GM18505 (cell line): ENCODE measurements around the gene TRIM45.
"Not testable (repeated sequence)": the region's sequence is repeated elsewhere in the genome, so short reads cannot be mapped to it uniquely, and the experiment has no call there.

ENCODE experiments used
- ATAC-seq: cut with Tn5 transposase; IDR thresholded peaks from one replicate; pipeline ENCODE4 v1.9.1; 2021; ENCODE audit not compliant: unreplicated experiment
- POLR2A ChIP-seq: IDR thresholded peaks from 4 replicates; pipeline ENCODE4 v1.6.1; 2011; ENCODE audit warnings: borderline replicate concordance; ENCODE audit not compliant: insufficient read depth, insufficient read length; ENCODE audit errors: extremely low read depth

The TRIM45 gene, protein sequence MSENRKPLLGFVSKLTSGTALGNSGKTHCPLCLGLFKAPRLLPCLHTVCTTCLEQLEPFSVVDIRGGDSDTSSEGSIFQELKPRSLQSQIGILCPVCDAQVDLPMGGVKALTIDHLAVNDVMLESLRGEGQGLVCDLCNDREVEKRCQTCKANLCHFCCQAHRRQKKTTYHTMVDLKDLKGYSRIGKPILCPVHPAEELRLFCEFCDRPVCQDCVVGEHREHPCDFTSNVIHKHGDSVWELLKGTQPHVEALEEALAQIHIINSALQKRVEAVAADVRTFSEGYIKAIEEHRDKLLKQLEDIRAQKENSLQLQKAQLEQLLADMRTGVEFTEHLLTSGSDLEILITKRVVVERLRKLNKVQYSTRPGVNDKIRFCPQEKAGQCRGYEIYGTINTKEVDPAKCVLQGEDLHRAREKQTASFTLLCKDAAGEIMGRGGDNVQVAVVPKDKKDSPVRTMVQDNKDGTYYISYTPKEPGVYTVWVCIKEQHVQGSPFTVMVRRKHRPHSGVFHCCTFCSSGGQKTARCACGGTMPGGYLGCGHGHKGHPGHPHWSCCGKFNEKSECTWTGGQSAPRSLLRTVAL

DNA sequence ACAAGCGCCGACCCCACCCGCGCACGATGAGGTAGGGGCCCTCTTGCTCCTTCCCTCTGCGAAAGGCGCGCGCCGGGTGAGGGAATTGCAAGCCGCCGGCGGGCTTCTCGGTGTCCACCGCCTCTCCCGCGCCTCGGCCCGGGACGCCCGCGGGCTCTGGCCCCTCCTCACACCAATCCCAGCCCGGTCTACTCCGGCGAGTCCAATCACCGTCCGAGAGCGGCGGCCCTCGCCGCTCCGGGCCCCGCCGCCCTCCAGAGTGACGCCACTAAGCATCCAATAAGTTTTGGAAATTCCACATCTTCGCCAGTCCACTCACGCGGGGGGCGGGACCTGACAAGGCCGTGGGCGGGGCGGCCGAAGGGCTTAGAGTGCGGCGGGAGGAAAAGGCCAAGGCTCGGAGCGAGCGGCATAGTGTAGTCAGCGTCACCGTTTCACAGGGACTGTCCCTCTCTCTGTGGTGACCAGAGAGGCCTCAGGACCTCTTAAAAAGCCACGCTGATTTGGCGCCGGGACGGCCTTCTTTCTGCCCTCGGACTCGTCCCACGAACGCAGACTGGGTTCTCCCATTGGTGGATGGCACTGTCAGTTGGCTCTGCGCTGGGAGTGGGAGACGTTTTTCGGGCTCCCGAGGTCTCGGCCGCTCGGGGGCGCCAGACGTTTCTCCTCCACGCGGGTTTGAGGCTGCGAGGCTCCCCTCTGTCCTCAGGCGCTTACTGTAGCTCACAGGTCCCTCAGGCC lies at the start of gene TRIM45:
Gene TRIM45 (minus strand): TSS at position 161 of the 741 bp plus-strand sequence. CDS start 548 bp downstream, outside the sequence.
- peak; percentile 82 for ATAC-seq
- peak; percentile 45 for TF ChIP-seq POLR2A

DNA sequence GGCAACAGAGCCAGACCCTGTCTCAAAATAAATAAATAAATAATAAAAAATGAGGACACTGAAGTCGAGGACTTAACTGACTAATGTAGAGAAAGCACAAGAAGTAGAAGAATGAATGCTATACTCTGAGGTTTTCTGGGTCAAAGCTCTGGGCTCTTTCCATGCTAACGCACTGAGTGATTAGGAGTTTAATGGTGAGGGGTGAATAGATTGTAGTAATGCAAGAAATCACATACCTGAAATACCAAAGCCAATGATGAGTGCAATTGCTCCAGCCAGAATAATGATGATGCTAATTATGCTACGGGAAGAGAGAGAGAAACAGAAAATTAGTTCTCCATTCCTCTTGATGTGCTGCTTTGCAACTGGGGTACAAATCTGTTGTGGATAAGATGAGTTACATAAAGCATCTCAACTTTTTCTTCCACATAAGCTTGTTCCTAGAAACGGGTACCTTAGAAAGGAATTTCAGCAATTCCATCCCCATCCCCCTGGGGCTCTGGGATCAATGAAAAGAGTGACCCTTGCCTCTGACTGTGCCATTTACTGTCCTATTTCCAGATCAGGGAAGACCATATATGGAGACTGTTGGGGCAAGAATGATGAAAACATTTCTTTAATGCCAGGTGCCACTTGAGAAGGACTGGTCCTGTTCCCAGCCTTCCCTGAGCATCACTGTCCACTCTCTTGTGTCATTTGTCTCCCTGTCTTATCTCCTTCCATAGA lies 48.5 kb upstream of the TRIM45 start:
- ATAC-seq = no peak
- no peak for TF ChIP-seq POLR2A

DNA sequence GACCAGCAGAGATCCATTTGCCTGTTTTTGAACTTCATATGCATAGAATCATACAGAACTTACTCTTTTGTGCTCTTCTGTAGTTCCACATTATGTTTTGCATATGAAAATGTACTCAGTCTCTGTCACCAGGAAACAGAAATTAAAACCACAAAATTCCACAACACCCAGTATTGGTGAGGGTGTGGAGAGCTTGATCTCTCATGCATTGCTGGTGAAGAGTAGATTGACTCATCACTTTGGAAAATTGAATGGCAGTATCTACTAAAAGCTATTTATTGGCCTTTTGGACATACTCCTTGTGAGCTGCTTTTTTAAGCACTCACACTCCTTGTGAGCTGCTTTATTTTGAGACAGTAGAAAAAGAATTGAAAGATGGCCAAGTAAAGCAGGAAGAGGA lies 45.9 kb upstream of the TRIM45 start:
- no peak for TF ChIP-seq POLR2A
- no peak for ATAC-seq

DNA sequence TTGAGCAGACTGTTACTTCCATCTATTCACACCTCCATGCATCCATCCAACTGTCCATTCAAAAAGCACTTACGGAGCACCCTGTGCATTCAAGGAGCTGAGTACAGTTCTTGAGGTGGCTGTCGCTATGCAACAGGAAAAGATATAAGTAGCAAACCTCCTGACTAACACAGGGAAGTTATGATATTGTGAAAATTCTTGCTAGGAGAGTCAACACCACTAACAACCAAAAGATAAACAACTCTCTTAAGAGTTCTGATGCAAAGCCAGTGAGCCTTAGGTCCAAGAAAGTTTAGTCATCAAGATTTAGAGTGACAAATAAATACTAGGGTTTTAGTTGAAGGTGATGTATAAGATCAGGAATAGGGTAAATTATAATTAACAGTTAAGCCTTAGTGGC lies 44.5 kb upstream of the TRIM45 start:
- TF ChIP-seq POLR2A = no peak
- ATAC-seq = no peak

DNA sequence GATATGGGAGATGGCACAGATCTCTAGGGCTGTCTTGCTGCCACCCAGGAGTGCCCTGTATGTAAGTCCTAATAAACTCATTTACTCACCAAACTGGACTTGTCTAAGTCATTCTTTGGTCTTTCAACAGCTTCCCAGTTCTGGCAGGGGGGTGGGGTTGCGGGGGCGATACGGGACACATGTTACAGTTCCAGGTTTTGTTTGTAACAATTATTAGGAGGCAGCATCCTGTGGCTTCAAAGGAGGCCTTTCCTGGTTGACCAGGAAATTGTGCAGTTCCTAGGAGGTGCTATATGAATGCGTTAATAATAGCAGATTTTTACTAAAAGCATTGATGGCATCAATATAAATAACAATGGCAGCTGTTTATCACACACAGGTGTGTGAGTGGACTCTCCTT lies 42.7 kb upstream of the TRIM45 start:
- no peak for ATAC-seq
- no peak for TF ChIP-seq POLR2A

DNA sequence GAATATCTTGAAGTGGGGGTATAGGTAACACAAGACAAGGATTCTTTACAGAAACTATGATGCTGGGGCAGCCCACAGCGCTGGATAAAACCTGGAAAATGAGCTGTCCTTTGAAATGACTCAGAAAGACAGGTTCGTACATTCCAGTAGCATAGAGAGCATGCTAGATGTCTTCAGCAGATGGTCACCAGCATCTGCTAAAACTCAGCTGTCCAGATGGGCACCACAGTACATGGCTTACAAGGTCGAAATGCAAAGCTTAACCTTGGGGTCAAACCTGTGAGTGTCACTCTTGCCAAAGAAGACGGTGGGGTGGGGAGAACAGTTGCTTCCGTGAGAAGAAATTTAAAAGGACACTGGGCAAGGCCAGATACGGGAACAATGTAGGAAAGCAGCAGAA lies 41.3 kb upstream of the TRIM45 start:
- no peak for TF ChIP-seq POLR2A
- no peak for ATAC-seq

DNA sequence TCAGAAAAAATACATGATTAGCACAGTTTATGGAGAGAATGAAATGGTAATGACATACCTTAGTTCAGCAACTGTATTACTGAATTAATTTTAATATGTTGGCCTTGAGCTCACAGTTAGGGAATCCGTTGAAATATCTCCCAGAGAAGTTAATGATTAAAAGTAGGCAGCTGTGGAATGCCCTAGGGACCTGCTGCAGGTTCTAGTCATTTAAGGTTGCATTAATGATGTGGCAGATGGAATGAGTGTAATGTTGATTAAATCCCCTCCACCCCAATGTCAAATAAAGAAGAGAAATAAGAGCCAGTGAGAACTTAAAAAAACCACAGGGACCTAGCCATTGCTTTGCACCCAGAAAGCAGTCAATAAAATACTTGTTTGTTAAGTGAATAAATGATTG lies 40.3 kb upstream of the TRIM45 start:
- TF ChIP-seq POLR2A = no peak
- ATAC-seq = no peak

DNA sequence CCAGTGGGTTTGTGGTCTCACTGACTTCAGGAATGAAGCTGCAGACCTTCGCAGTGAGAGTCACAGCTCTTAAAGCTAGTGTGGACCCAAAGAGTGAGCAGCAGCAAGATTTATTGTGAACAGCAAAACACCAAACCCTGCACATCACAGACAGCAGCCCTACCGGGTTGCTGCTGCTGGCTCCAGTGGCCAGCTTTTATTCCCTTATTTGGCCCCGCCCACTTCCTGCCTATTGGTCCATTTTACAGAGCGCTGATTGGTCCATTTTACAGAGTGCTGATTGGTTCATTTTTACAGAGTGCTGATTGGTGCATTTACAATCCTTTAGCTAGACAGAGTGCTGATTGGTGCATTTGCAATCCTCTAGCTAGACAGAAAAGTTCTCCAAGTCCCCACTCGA lies 29.8 kb upstream of the TRIM45 start:
- not testable (repeated sequence) for ATAC-seq

DNA sequence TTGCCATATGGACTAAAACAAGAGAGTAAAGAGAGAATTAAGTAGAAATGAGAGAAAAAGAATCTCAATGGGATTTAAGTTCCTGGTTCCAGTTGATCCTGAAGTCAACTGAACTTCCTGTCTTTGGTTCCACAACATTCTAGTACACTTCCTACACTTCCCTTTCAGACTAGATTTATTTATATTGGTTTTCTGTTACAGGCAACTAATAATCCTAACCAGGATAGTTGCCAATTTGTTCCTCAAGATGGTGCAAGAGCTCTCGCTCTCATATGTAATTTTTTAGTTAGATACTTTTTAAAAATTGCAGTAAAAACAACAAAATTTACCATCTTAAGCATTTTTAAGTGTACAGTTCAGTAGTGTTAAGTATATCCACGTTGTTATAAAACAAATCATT lies 28.8 kb upstream of the TRIM45 start:
- no peak for ATAC-seq
- no peak for TF ChIP-seq POLR2A

DNA sequence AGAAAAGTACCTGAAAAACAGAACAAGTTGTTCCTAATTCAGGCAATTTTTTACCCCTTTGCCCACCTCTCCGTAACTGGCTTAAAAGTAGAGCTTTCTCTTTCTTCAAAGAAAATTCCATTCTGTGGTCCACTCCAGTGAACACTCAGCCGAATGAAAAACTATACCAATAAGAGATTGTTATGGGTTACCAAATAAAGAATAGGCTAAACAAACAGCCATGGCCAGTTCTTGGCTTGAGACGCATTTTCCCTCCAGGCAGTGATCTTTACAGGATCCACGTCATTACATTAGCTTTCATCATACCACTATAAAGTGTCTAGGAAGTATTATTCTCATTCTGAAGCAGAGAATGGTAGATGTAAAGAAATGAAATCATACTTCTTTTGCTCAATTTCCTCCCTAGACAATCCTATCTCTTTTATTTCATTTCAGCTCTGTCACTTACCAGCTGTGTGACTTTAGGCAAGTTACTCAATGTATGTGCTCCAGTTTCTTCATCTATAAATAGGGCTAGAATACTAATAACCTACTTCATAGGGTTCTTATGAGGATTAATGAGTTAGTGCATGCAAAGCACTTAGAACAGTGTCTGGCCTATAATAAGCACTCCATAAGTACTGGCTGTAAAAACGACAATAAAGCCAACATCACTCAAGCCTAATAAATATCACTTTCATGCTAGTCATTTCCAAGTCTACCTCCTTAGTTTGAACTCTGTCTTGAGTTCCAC lies 26.5 kb upstream of the TRIM45 start:
- no peak for ATAC-seq
- TF ChIP-seq POLR2A = no peak

DNA sequence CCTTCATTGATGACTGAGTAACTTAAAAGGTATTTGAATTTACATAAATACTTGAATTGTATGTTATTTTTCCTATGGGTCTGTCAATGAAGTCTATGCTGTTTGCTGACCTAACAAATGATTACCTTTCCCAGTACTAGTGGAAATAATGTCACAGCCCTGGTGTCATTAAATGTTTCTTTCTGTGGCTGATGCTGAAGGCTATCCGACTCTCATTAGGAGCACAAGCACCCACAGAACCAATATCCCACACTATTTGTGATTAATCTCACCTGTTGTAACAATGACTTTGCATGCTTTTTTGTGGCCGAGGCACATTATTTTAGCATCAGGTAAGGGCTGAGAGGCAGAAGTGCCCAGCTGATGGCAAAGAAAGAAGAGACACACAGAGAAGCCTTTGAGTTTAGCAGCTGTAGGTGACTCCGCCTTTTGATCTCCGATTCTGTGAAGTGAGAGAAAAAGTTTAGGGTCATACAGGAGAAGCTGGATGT lies 25.8 kb upstream of the TRIM45 start:
- ATAC-seq = no peak
- TF ChIP-seq POLR2A = no peak

DNA sequence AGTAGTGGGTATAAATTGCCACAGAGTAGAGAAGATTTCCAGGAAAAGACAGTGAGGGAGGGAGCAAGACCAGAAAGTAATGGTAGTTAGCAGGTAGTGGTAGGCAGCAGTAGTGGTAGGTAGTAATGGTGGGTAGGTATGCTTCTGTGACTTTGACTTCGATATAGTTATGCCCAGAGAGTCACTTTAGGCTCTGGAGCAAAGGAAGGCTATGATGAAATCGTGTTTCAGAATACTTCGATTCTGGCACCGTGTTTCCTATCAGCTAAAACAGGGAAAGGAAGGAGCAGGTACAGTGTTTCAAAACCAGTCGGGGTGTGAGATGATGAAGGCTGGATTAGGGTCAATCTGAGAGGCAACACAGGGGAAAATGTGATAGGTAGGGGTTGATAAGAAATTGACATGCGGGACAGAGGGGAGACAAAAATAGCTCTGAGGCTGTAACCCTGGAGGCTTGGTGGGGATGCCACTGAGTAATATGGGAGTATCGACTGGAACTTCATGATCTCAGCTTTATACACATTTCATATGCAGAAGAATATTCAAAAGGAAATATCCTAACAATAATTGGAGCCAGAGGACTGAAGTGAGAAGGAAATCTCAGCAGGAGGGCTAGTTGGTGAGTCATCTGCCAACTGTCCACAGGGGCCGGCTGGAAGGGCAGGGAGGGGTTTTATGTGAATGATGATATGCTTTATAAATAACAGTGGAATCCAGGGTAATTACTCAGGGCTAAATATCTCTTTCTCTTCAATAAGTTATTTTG lies 25.2 kb upstream of the TRIM45 start:
- ATAC-seq = no peak
- no peak for TF ChIP-seq POLR2A
